RWPE2 (cell line): ENCODE measurements around the gene PRMT9.

ENCODE experiments used
- ATAC-seq: fragments of 200-7000 bp; cut with Tn5 transposase; 3 replicates; pipeline ENCODE4 v1.9.1; 2021; ENCODE audit warnings: low read depth
- DNase-seq: peaks from one replicate; pipeline ENCODE4 v3.0.0-alpha.2; 2020; ENCODE audit warnings: low spot score
- H3K27ac ChIP-seq: fragments of 450-650 bp; 2 replicates; pipeline ENCODE4 v1.5.1; 2017; ENCODE audit warnings: mild to moderate bottlenecking; ENCODE audit not compliant: poor library complexity, severe bottlenecking
- H3K27me3 ChIP-seq: fragments of 250-450 bp; sonication (Bioruptor Pico); 2 replicates; pipeline ENCODE4 v1.5.1; 2021; ENCODE audit warnings: mild to moderate bottlenecking, moderate library complexity; ENCODE audit not compliant: insufficient read depth, poor library complexity, severe bottlenecking
- H3K36me3 ChIP-seq: fragments of 250-450 bp; sonication (Bioruptor Pico); 2 replicates; pipeline ENCODE4 v1.5.1; 2020; ENCODE audit warnings: low read depth, mild to moderate bottlenecking, moderate library complexity
- H3K4me1 ChIP-seq: fragments of 250-450 bp; sonication (Bioruptor Pico); 2 replicates; pipeline ENCODE4 v1.5.1; 2021; ENCODE audit warnings: mild to moderate bottlenecking, moderate library complexity; ENCODE audit not compliant: insufficient read depth, poor library complexity, severe bottlenecking
- H3K4me3 ChIP-seq: fragments of 250-450 bp; sonication (Bioruptor Pico); 2 replicates; pipeline ENCODE4 v1.5.1; 2021; ENCODE audit warnings: mild to moderate bottlenecking, moderate library complexity; ENCODE audit not compliant: severe bottlenecking
- H3K9me3 ChIP-seq: fragments of 250-450 bp; sonication (Bioruptor Pico); 2 replicates; pipeline ENCODE4 v1.5.1; 2021; ENCODE audit warnings: mild to moderate bottlenecking, moderate library complexity; ENCODE audit not compliant: severe bottlenecking
- CTCF ChIP-seq: fragments of 450-650 bp; IDR thresholded peaks from one replicate; pipeline ENCODE4 v1.5.1; 2017; ENCODE audit warnings: mild to moderate bottlenecking, moderate library complexity; ENCODE audit not compliant: poor library complexity, severe bottlenecking

The PRMT9 gene

GRCh38 chr4:147683717-147684700 lies at the start of gene PRMT9:
PRMT9 (minus strand) TSS chr4:147684163; CDS start chr4:147683987, 176 bp downstream.
- no peak for TF ChIP-seq CTCF
- Histone ChIP-seq H3K9me3 (no peaks in the 10 kb centered on the region), H3K4me3 (peak within 1 kb of the TSS; percentile 49), H3K4me1 (peaks cover 5% of the 10 kb centered on the region), H3K27me3 (no peaks in the 10 kb centered on the region), H3K36me3 (no peaks in the 10 kb centered on the region), H3K27ac (peak within 1 kb of the TSS; percentile 37)
- ATAC-seq: peak; percentile 98
- peak; percentile 87 for DNase-seq

GRCh38 chr4:147732518-147733235 lies 48.7 kb upstream of the PRMT9 start:
- Histone ChIP-seq H3K36me3 (no peaks in the 10 kb centered on the region), H3K9me3 (no peaks in the 10 kb centered on the region), H3K27ac (peak overlapping the region; percentile 83), H3K27me3 (no peaks in the 10 kb centered on the region), H3K4me3 (peak overlapping the region; percentile 53), H3K4me1 (peaks cover 39% of the 10 kb centered on the region)
- ATAC-seq: peak; percentile 40
- DNase-seq: no peak
- TF ChIP-seq CTCF: no peak

- H3K27me3 ChIP-seq: no peaks in the 10 kb centered on the region
- H3K27ac ChIP-seq: peak within 1 kb of the TSS; percentile 83
- peaks cover 46% of the 10 kb centered on the region for H3K4me1 ChIP-seq
- ATAC-seq (peak; percentile 51), DNase-seq (peak; percentile 77)
- no peak for TF ChIP-seq CTCF
- H3K36me3 ChIP-seq: no peaks in the 10 kb centered on the region
- H3K4me3 ChIP-seq: peak within 1 kb of the TSS; percentile 53
- H3K9me3 ChIP-seq: no peaks in the 10 kb centered on the region
Observed at GRCh38 chr4:147731580-147732517, 47.9 kb upstream of the PRMT9 start, which contains the start of gene ARHGAP10. ARHGAP10 (plus strand) TSS chr4:147732088; CDS start chr4:147732302, 214 bp downstream.

GRCh38 chr4:147730333-147730732 lies 46.4 kb upstream of the PRMT9 start:
- Histone ChIP-seq H3K27me3 (no peaks in the 10 kb centered on the region), H3K4me3 (no peak overlapping the region), H3K36me3 (no peaks in the 10 kb centered on the region), H3K4me1 (peaks cover 46% of the 10 kb centered on the region), H3K9me3 (no peaks in the 10 kb centered on the region), H3K27ac (no peak overlapping the region)
- no peak for ATAC-seq
- no peak for DNase-seq
- TF ChIP-seq CTCF: no peak
